ENCODE data around the gene GCK. TPM values are rescaled to one million over a fixed set of nuclear protein-coding genes. Genes with fewer than 3 reads are reported as not detected.

Gene GCK
- total and polyA plus RNA-seq, 2 of the 13 experiments (the other 11 are each of a cell fraction or from before 2014, with no cell fraction given) = not detected

DNA sequence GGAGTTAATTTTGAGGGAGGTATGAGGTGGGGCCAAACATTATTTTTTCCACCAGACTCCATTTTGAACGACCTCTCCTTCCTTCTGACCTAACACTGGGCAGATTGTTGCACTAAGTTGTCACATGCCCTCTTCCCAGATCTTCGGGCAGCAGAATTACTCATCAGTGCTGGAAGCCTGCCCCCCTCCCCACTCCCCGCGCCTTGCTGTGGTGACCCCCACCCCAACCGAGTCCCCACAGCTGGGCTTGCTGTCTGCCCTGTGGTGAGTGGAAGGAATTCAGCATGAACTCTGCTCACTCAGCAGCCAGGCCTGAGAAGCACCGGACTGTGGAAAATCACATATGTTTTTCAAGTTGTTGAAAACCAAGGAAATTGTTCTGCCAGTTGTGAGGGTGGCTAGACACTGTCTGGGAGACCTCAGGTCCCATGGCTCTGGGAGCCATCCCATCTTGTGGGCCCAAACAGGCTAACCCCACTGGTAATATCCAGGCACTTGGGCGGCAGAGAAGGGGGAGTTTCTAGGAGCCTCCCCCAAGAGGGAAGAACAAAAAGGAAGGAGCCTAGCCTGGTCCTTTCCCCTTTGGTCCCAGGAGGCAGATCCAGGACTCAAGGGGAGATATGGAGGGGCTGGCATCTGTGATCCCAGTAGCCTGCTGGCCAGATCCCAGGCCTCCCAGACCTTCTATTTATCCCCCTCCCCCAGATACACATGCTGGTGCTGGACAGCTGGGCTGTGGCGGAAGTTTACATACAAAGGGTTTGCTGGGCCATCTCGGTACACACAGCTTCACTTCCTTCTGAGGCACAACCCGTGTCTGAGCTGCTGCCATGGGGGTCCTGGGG lies 88.6 kb downstream of the GCK start (continued):
- TF ChIP-seq POGZ (CRISPR knock-in tag; IDR thresholded peaks at IDR 0.05) (0 out of 2 replicates have a peak, but pooled peaks have one; percentile 22), ZNF468 (CRISPR knock-in tag; IDR thresholded peaks at IDR 0.05) (no peak), FOSL2 (CRISPR knock-in tag; IDR thresholded peaks at IDR 0.05) (0 out of 2 replicates have a peak, but pooled peaks have one; percentile 41), NFATC3 (CRISPR knock-in tag; IDR thresholded peaks at IDR 0.05) (no peak), SAP130 (CRISPR knock-in tag; IDR thresholded peaks at IDR 0.05; ENCODE audit: low read depth) (peak; percentile 66), ZSCAN21 (CRISPR knock-in tag; IDR thresholded peaks at IDR 0.05; ENCODE audit: borderline replicate concordance) (no peak), IKZF1 (IDR thresholded peaks at IDR 0.05) (no peak), POLR2G (IDR thresholded peaks at IDR 0.05; ENCODE audit: low read depth, low read length) (no peak; the same call in 1 of the 2 replicates), ZNF253 (CRISPR knock-in tag; IDR thresholded peaks at IDR 0.05; ENCODE audit: borderline replicate concordance) (no peak), POLR2A (IDR thresholded peaks at IDR 0.05; ENCODE audit: insufficient read depth in 1 of 2, low read depth in 2 of 2, low read length in 2 of 2) (peak in 1 of 2 experiments; percentile 50; a peak in 1 of 4 replicates), SMARCE1 (IDR thresholded peaks at IDR 0.05; ENCODE audit: borderline replicate concordance) (no peak), ARNT2 (CRISPR knock-in tag; IDR thresholded peaks at IDR 0.05; ENCODE audit: low read depth) (peak; percentile 57; the same call in 1 of the 2 replicates), HMG20A (CRISPR knock-in tag; IDR thresholded peaks at IDR 0.05; ENCODE audit: borderline replicate concordance) (0 out of 2 replicates have a peak, but pooled peaks have one; percentile 21)
- TF ChIP-seq, protein P1, sequence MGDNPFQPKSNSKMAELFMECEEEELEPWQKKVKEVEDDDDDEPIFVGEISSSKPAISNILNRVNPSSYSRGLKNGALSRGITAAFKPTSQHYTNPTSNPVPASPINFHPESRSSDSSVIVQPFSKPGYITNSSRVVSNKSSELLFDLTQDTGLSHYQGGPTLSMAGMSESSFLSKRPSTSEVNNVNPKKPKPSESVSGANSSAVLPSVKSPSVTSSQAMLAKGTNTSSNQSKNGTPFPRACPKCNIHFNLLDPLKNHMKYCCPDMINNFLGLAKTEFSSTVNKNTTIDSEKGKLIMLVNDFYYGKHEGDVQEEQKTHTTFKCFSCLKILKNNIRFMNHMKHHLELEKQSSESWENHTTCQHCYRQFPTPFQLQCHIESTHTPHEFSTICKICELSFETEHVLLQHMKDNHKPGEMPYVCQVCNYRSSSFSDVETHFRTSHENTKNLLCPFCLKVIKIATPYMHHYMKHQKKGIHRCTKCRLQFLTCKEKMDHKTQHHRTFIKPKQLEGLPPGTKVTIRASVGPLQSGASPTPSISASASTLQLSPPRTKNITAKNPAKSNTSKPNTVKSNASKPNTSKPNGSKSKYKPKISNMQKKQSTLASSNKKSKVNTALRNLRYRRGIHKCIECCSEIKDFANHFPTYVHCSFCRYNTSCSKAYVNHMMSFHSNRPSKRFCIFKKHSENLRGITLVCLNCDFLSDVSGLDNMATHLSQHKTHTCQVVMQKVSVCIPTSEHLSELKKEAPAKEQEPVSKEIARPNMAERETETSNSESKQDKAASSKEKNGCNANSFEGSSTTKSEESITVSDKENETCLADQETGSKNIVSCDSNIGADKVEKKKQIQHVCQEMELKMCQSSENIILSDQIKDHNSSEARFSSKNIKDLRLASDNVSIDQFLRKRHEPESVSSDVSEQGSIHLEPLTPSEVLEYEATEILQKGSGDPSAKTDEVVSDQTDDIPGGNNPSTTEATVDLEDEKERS (CRISPR knock-in tag; IDR thresholded peaks at IDR 0.05) = no peak
- TF ChIP-seq, protein P2, sequence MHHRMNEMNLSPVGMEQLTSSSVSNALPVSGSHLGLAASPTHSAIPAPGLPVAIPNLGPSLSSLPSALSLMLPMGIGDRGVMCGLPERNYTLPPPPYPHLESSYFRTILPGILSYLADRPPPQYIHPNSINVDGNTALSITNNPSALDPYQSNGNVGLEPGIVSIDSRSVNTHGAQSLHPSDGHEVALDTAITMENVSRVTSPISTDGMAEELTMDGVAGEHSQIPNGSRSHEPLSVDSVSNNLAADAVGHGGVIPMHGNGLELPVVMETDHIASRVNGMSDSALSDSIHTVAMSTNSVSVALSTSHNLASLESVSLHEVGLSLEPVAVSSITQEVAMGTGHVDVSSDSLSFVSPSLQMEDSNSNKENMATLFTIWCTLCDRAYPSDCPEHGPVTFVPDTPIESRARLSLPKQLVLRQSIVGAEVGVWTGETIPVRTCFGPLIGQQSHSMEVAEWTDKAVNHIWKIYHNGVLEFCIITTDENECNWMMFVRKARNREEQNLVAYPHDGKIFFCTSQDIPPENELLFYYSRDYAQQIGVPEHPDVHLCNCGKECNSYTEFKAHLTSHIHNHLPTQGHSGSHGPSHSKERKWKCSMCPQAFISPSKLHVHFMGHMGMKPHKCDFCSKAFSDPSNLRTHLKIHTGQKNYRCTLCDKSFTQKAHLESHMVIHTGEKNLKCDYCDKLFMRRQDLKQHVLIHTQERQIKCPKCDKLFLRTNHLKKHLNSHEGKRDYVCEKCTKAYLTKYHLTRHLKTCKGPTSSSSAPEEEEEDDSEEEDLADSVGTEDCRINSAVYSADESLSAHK (CRISPR knock-in tag; IDR thresholded peaks at IDR 0.05; ENCODE audit: borderline replicate concordance) = no peak
- TF ChIP-seq, protein P3, sequence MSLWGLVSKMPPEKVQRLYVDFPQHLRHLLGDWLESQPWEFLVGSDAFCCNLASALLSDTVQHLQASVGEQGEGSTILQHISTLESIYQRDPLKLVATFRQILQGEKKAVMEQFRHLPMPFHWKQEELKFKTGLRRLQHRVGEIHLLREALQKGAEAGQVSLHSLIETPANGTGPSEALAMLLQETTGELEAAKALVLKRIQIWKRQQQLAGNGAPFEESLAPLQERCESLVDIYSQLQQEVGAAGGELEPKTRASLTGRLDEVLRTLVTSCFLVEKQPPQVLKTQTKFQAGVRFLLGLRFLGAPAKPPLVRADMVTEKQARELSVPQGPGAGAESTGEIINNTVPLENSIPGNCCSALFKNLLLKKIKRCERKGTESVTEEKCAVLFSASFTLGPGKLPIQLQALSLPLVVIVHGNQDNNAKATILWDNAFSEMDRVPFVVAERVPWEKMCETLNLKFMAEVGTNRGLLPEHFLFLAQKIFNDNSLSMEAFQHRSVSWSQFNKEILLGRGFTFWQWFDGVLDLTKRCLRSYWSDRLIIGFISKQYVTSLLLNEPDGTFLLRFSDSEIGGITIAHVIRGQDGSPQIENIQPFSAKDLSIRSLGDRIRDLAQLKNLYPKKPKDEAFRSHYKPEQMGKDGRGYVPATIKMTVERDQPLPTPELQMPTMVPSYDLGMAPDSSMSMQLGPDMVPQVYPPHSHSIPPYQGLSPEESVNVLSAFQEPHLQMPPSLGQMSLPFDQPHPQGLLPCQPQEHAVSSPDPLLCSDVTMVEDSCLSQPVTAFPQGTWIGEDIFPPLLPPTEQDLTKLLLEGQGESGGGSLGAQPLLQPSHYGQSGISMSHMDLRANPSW (CRISPR knock-in tag; IDR thresholded peaks at IDR 0.05; ENCODE audit: borderline replicate concordance) = no peak
- TF ChIP-seq, protein P4, sequence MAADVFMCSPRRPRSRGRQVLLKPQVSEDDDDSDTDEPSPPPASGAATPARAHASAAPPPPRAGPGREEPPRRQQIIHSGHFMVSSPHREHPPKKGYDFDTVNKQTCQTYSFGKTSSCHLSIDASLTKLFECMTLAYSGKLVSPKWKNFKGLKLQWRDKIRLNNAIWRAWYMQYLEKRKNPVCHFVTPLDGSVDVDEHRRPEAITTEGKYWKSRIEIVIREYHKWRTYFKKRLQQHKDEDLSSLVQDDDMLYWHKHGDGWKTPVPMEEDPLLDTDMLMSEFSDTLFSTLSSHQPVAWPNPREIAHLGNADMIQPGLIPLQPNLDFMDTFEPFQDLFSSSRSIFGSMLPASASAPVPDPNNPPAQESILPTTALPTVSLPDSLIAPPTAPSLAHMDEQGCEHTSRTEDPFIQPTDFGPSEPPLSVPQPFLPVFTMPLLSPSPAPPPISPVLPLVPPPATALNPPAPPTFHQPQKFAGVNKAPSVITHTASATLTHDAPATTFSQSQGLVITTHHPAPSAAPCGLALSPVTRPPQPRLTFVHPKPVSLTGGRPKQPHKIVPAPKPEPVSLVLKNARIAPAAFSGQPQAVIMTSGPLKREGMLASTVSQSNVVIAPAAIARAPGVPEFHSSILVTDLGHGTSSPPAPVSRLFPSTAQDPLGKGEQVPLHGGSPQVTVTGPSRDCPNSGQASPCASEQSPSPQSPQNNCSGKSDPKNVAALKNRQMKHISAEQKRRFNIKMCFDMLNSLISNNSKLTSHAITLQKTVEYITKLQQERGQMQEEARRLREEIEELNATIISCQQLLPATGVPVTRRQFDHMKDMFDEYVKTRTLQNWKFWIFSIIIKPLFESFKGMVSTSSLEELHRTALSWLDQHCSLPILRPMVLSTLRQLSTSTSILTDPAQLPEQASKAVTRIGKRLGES (CRISPR knock-in tag; IDR thresholded peaks at IDR 0.05; ENCODE audit: borderline replicate concordance) = no peak

Measured in HepG2 (cell line).